ENCODE measurements around the gene ZBP1.

Gene ZBP1

GRCh38 chr20:57589728-57590484 is 30.3 kb downstream of the ZBP1 start:
- Histone ChIP-seq H3K27me3 (ENCODE audit: insufficient read depth, low read depth, severe bottlenecking) (no peaks in the 10 kb centered on the region), H3K36me3 (no peaks in the 10 kb centered on the region), H3K4me3 (ENCODE audit: low read depth, low read length) (no peak overlapping the region), H3K27ac (no peak overlapping the region), H3K9me3 (ENCODE audit: severe bottlenecking) (no peaks in the 10 kb centered on the region)
- no peak for DNase-seq
- no peak for TF ChIP-seq CTCF (IDR thresholded peaks at IDR 0.05; ENCODE audit: low read depth, low read length)

GRCh38 chr20:57589123-57589727 is 31.0 kb downstream of the ZBP1 start:
- no peaks in the 10 kb centered on the region for H3K27me3 ChIP-seq (ENCODE audit: insufficient read depth, low read depth, severe bottlenecking)
- TF ChIP-seq CTCF (IDR thresholded peaks at IDR 0.05; ENCODE audit: low read depth, low read length) = no peak
- no peak overlapping the region for H3K27ac ChIP-seq
- no peaks in the 10 kb centered on the region for H3K36me3 ChIP-seq
- H3K9me3 ChIP-seq (ENCODE audit: severe bottlenecking) = no peaks in the 10 kb centered on the region
- H3K4me3 ChIP-seq (ENCODE audit: low read depth, low read length) = no peak overlapping the region
- DNase-seq = no peak

GRCh38 chr20:57588596-57588995 is 31.6 kb downstream of the ZBP1 start:
- TF ChIP-seq CTCF (IDR thresholded peaks at IDR 0.05; ENCODE audit: low read depth, low read length) = no peak
- no peak for DNase-seq
- H3K27me3 ChIP-seq (ENCODE audit: insufficient read depth, low read depth, severe bottlenecking) = no peaks in the 10 kb centered on the region
- no peak overlapping the region for H3K4me3 ChIP-seq (ENCODE audit: low read depth, low read length)
- no peak overlapping the region for H3K27ac ChIP-seq
- H3K36me3 ChIP-seq = no peaks in the 10 kb centered on the region
- no peaks in the 10 kb centered on the region for H3K9me3 ChIP-seq (ENCODE audit: severe bottlenecking)

GRCh38 chr20:57587989-57588377 is 32.2 kb downstream of the ZBP1 start:
- Histone ChIP-seq H3K9me3 (ENCODE audit: severe bottlenecking) (no peaks in the 10 kb centered on the region), H3K27ac (no peak overlapping the region), H3K4me3 (ENCODE audit: low read depth, low read length) (no peak overlapping the region), H3K27me3 (ENCODE audit: insufficient read depth, low read depth, severe bottlenecking) (no peaks in the 10 kb centered on the region), H3K36me3 (no peaks in the 10 kb centered on the region)
- TF ChIP-seq CTCF (IDR thresholded peaks at IDR 0.05; ENCODE audit: low read depth, low read length) = no peak
- no peak for DNase-seq

GRCh38 chr20:57587278-57587988 is 32.8 kb downstream of the ZBP1 start:
- Histone ChIP-seq H3K4me3 (ENCODE audit: low read depth, low read length) (no peak overlapping the region), H3K36me3 (no peaks in the 10 kb centered on the region), H3K9me3 (ENCODE audit: severe bottlenecking) (no peaks in the 10 kb centered on the region), H3K27me3 (ENCODE audit: insufficient read depth, low read depth, severe bottlenecking) (no peaks in the 10 kb centered on the region), H3K27ac (no peak overlapping the region)
- DNase-seq = no peak
- no peak for TF ChIP-seq CTCF (IDR thresholded peaks at IDR 0.05; ENCODE audit: low read depth, low read length)
